ENCODE results near the gene DXO.

DNA sequence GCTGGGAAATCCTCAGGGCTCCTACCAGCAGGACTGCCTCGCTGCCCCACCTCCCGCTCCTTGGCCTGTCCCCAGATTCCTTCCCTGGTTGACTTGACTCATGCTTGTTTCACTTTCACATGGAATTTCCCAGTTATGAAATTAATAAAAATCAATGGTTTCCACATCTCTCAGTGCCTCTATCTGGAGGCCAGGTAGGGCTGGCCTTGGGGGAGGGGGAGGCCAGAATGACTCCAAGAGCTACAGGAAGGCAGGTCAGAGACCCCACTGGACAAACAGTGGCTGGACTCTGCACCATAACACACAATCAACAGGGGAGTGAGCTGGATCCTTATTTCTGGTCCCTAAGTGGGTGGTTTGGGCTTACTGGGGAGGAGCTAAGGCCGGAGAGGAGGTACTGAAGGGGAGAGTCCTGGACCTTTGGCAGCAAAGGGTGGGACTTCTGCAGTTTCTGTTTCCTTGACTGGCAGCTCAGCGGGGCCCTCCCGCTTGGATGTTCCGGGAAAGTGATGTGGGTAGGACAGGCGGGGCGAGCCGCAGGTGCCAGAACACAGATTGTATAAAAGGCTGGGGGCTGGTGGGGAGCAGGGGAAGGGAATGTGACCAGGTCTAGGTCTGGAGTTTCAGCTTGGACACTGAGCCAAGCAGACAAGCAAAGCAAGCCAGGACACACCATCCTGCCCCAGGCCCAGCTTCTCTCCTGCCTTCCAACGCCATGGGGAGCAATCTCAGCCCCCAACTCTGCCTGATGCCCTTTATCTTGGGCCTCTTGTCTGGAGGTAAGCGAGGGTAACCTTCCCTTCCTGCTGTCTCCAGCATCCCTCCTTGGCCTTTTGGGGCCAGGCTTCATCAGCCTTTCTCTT, 26.2 kb downstream of the DXO start, which contains the start of gene CFB:
- TF ChIP-seq, protein P1, sequence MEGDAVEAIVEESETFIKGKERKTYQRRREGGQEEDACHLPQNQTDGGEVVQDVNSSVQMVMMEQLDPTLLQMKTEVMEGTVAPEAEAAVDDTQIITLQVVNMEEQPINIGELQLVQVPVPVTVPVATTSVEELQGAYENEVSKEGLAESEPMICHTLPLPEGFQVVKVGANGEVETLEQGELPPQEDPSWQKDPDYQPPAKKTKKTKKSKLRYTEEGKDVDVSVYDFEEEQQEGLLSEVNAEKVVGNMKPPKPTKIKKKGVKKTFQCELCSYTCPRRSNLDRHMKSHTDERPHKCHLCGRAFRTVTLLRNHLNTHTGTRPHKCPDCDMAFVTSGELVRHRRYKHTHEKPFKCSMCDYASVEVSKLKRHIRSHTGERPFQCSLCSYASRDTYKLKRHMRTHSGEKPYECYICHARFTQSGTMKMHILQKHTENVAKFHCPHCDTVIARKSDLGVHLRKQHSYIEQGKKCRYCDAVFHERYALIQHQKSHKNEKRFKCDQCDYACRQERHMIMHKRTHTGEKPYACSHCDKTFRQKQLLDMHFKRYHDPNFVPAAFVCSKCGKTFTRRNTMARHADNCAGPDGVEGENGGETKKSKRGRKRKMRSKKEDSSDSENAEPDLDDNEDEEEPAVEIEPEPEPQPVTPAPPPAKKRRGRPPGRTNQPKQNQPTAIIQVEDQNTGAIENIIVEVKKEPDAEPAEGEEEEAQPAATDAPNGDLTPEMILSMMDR (IDR thresholded peaks at IDR 0.05), result no peak
- TF ChIP-seq POLR2A (IDR thresholded peaks at IDR 0.05) (no peak), EP300 (IDR thresholded peaks at IDR 0.05) (peak in 1 of 2 donors; percentile 69)

All from tibial nerve (tissue), 4 donors.